ENCODE measurements around the gene WNT7B. TPM values are rescaled to one million over a fixed set of nuclear protein-coding genes. Genes with fewer than 3 reads are reported as not detected.

WNT7B gene
- total RNA-seq, 2 donors from 2014 or later: 7.5 to 7.7 TPM

GRCh38 chr22:45976254-45977002, 534 bp downstream of the WNT7B start:
- H3K27me3 ChIP-seq (replicated peaks; ENCODE audit: insufficient read depth): no peaks in the 10 kb centered on the region
- TF ChIP-seq POLR2A (IDR thresholded peaks at IDR 0.05): no peak
- TF ChIP-seq POLR2AphosphoS5 (IDR thresholded peaks at IDR 0.05): no peak
- no peak for TF ChIP-seq CTCF (IDR thresholded peaks at IDR 0.05)
- peak overlapping the region; percentile 33 to 39 for H3K4me3 ChIP-seq
- H3K9me3 ChIP-seq: no peaks in the 10 kb centered on the region
- H3K27ac ChIP-seq: peak overlapping the region; percentile 33 to 53
- intact Hi-C loops (cut with DNase I): no loop called here
- H3K36me3 ChIP-seq: no peaks in the 10 kb centered on the region
- under 1% methylated on average over 76 of the region's 94 CpGs for WGBS
- no peak for DNase-seq (ENCODE audit: low spot score)
- H3K4me1 ChIP-seq (replicated peaks): peaks cover 13% of the 10 kb centered on the region

- peak overlapping the region; percentile 33 to 39 for H3K4me3 ChIP-seq
- no peaks in the 10 kb centered on the region for H3K9me3 ChIP-seq
- TF ChIP-seq CTCF (IDR thresholded peaks at IDR 0.05) (no peak), POLR2A (IDR thresholded peaks at IDR 0.05) (no peak), POLR2AphosphoS5 (IDR thresholded peaks at IDR 0.05) (peak; percentile 24)
- DNase-seq (ENCODE audit: low spot score): peak; percentile 65
- intact Hi-C loops (cut with DNase I): no loop called here
- no peaks in the 10 kb centered on the region for H3K27me3 ChIP-seq (replicated peaks; ENCODE audit: insufficient read depth)
- peak overlapping the region in 1 of 2 donors; percentile 69 for H3K27ac ChIP-seq
- H3K4me1 ChIP-seq (replicated peaks): peaks cover 13% of the 10 kb centered on the region
- WGBS: 3% methylated on average over 58 of the region's 80 CpGs
- no peaks in the 10 kb centered on the region for H3K36me3 ChIP-seq
Measured at GRCh38 chr22:45975164-45976161, 1.5 kb downstream of the WNT7B start.

- TF ChIP-seq POLR2A (IDR thresholded peaks at IDR 0.05): peak; percentile 60
- no peak for TF ChIP-seq POLR2AphosphoS5 (IDR thresholded peaks at IDR 0.05)
- no peak for TF ChIP-seq CTCF (IDR thresholded peaks at IDR 0.05)
- 33% methylated on average over 1 of the region's 4 CpGs for WGBS
- H3K36me3 ChIP-seq: no peaks in the 10 kb centered on the region
- no peaks in the 10 kb centered on the region for H3K27me3 ChIP-seq (replicated peaks; ENCODE audit: insufficient read depth)
- H3K4me1 ChIP-seq (replicated peaks): peaks cover 13% of the 10 kb centered on the region
- intact Hi-C loops (cut with DNase I): no loop called here
- DNase-seq (ENCODE audit: low spot score): no peak
- no peak overlapping the region for H3K4me3 ChIP-seq
- H3K27ac ChIP-seq: no peak overlapping the region
- H3K9me3 ChIP-seq: no peaks in the 10 kb centered on the region
Measured at GRCh38 chr22:45974498-45974897, 2.5 kb downstream of the WNT7B start.

- no peak for DNase-seq (ENCODE audit: low spot score)
- Histone ChIP-seq H3K9me3 (no peaks in the 10 kb centered on the region), H3K27me3 (replicated peaks; ENCODE audit: insufficient read depth) (no peaks in the 10 kb centered on the region), H3K27ac (no peak overlapping the region), H3K4me1 (replicated peaks) (peaks cover 7% of the 10 kb centered on the region), H3K4me3 (no peak overlapping the region), H3K36me3 (no peaks in the 10 kb centered on the region)
- intact Hi-C loops (cut with DNase I): no loop called here
- WGBS: 64% methylated on average over 10 of the region's 10 CpGs
- TF ChIP-seq POLR2A (IDR thresholded peaks at IDR 0.05): no peak
- no peak for TF ChIP-seq POLR2AphosphoS5 (IDR thresholded peaks at IDR 0.05)
- no peak for TF ChIP-seq CTCF (IDR thresholded peaks at IDR 0.05)
Measured at GRCh38 chr22:45972889-45973253, 4.1 kb downstream of the WNT7B start.
